WTC11 (cell line): Measurements from ENCODE around the gene CA10. TPM values are rescaled to one million over a fixed set of nuclear protein-coding genes. Genes with fewer than 3 reads are reported as not detected.

Experiments
- ATAC-seq: fragments of 200-7000 bp; cut with Tn5 transposase; 2 replicates; pipeline ENCODE4 v1.10.0; 2021; ENCODE audit warnings: mild to moderate bottlenecking, moderate library complexity
- CTCF ChIA-PET: fragments of 300-600 bp; sonication (Branson Sonifier 250); formaldehyde crosslinking; loops from one replicate; lab custom pipeline; 2021; ENCODE audit warnings: antibody characterized with exemption; lab: Charles Lee
- POLR2A ChIA-PET: fragments of 350-600 bp; sonication (Branson Sonifier 250); formaldehyde crosslinking; loops from one replicate; lab custom pipeline; 2021; ENCODE audit warnings: antibody characterized with exemption; lab: Charles Lee
- DNase-seq: peaks from one replicate; pipeline ENCODE4 v3.0.0; 2021; ENCODE audit warnings: low spot score
- H3K27ac Mint-ChIP-seq: 2 replicates; pipeline ENCODE4 v1.8.0; 2021; ENCODE audit warnings: mixed read lengths
- H3K27me3 Mint-ChIP-seq: 2 replicates; pipeline ENCODE4 v1.8.0; 2021; ENCODE audit warnings: low read depth, mild to moderate bottlenecking, moderate library complexity, mixed read lengths
- H3K36me3 Mint-ChIP-seq: 2 replicates; pipeline ENCODE4 v1.8.0; 2021; ENCODE audit warnings: mixed read lengths
- H3K4me1 Mint-ChIP-seq: 2 replicates; pipeline ENCODE4 v1.8.0; 2022; ENCODE audit warnings: mixed read lengths
- H3K4me3 Mint-ChIP-seq: 2 replicates; pipeline ENCODE4 v1.8.0; 2021; ENCODE audit warnings: mild to moderate bottlenecking, moderate library complexity, mixed read lengths
- H3K9me3 Mint-ChIP-seq: 2 replicates; pipeline ENCODE4 v1.8.0; 2021; ENCODE audit warnings: mixed read lengths
- CREM ChIP-seq: sonication (generic); formaldehyde crosslinking; IDR thresholded peaks from 2 replicates; pipeline ENCODE4 v1.8.1; 2022; ENCODE audit warnings: mild to moderate bottlenecking, missing genetic modification reagents, moderate library complexity
- ELF4 ChIP-seq: sonication (generic); formaldehyde crosslinking; IDR thresholded peaks from 2 replicates; pipeline ENCODE4 v1.8.1; 2022; ENCODE audit warnings: low read depth, mild to moderate bottlenecking, moderate library complexity, missing genetic modification reagents
- EMX1 ChIP-seq: fragments of 250-450 bp; sonication (Bioruptor Pico); IDR thresholded peaks from 2 replicates; pipeline ENCODE4 v1.8.0; 2021; ENCODE audit warnings: mild to moderate bottlenecking
- FOXK1 ChIP-seq: sonication (generic); formaldehyde crosslinking; IDR thresholded peaks from 2 replicates; pipeline ENCODE4 v1.8.0; 2022; ENCODE audit warnings: mild to moderate bottlenecking, moderate library complexity, missing genetic modification reagents
- FOXP1 ChIP-seq: sonication (generic); formaldehyde crosslinking; IDR thresholded peaks from 2 replicates; pipeline ENCODE4 v1.8.0; 2022; ENCODE audit warnings: missing genetic modification reagents, mild to moderate bottlenecking, moderate library complexity, borderline replicate concordance
- GRHL2 ChIP-seq: fragments of 250-450 bp; sonication (Bioruptor Pico); IDR thresholded peaks from 2 replicates; pipeline ENCODE4 v1.8.0; 2022; ENCODE audit warnings: mild to moderate bottlenecking, moderate library complexity; ENCODE audit not compliant: insufficient replicate concordance, severe bottlenecking
- IRF2 ChIP-seq: sonication (generic); formaldehyde crosslinking; IDR thresholded peaks from 2 replicates; pipeline ENCODE4 v1.8.0; 2022; ENCODE audit warnings: low read depth, missing genetic modification reagents, borderline replicate concordance
- JUN ChIP-seq: sonication (generic); formaldehyde crosslinking; IDR thresholded peaks from 2 replicates; pipeline ENCODE4 v1.8.0; 2023; ENCODE audit warnings: mild to moderate bottlenecking, missing genetic modification reagents
- RORB ChIP-seq: fragments of 250-450 bp; sonication (Bioruptor Pico); IDR thresholded peaks from 2 replicates; pipeline ENCODE4 v1.9.0; 2021; ENCODE audit warnings: mild to moderate bottlenecking
- TEAD4 ChIP-seq: sonication (generic); formaldehyde crosslinking; IDR thresholded peaks from 2 replicates; pipeline ENCODE4 v1.8.0; 2022; ENCODE audit warnings: mild to moderate bottlenecking, missing genetic modification reagents
- ZNF121 ChIP-seq: sonication (generic); formaldehyde crosslinking; IDR thresholded peaks from 2 replicates; pipeline ENCODE4 v1.8.0; 2023; ENCODE audit warnings: missing genetic modification reagents
- ZNF263 ChIP-seq: sonication (generic); formaldehyde crosslinking; IDR thresholded peaks from 2 replicates; pipeline ENCODE4 v1.8.1; 2022; ENCODE audit warnings: low read depth, mild to moderate bottlenecking, moderate library complexity, missing genetic modification reagents
- ZNF423 ChIP-seq: fragments of 250-450 bp; sonication (Bioruptor Pico); IDR thresholded peaks from 2 replicates; pipeline ENCODE4 v2.1.2; 2022; ENCODE audit warnings: mild to moderate bottlenecking, moderate library complexity
- total RNA-seq: library from RNA; stranded (reverse); gene quantifications from 3 replicates; pipeline ENCODE4 v1.2.3, GENCODE V29; 2021
- TF ChIP-seq, protein P1 (sequence below): sonication (generic); formaldehyde crosslinking; IDR thresholded peaks from 2 replicates; pipeline ENCODE4 v1.8.1; 2023; ENCODE audit warnings: mild to moderate bottlenecking, missing genetic modification reagents, moderate library complexity
- TF ChIP-seq, protein P2 (sequence below): sonication (generic); formaldehyde crosslinking; conservative IDR thresholded peaks from 2 replicates; pipeline ENCODE4 v1.8.1; 2022; ENCODE audit warnings: mild to moderate bottlenecking, missing genetic modification reagents
- TF ChIP-seq, protein P3 (sequence below): sonication (generic); formaldehyde crosslinking; IDR thresholded peaks from 2 replicates; pipeline ENCODE4 v1.8.0; 2022; ENCODE audit warnings: mild to moderate bottlenecking, missing genetic modification reagents
- TF ChIP-seq, protein P4 (sequence below): sonication (generic); formaldehyde crosslinking; IDR thresholded peaks from 2 replicates; pipeline ENCODE4 v1.8.1; 2023; ENCODE audit warnings: mild to moderate bottlenecking, missing genetic modification reagents, borderline replicate concordance
- TF ChIP-seq, protein P5 (sequence below): sonication (generic); formaldehyde crosslinking; IDR thresholded peaks from 2 replicates; pipeline ENCODE4 v1.8.0; 2022; ENCODE audit warnings: mild to moderate bottlenecking, missing genetic modification reagents

The CA10 gene
- total RNA-seq, 1 experiment from 2014 or later: 0.90 TPM

DNA sequence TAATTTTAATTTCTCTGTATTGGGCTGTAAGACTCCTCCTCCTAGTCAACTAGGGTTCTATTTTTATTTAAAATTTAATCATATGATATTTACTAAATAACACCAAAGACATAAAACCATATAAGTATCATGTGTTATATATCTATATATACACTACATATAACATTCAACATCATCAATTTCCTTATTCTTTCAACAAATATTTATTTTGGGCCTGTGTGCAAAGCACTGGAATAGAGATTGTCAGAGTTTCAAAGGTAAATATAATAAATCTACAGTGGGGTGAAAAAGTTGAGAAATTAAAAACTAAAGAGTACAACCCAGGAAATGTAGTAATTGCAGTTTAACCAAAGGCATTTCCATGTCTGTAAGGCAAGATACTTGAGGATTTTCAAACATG, 364.0 kb downstream of the CA10 start:
- ChIA-PET POLR2A (no interaction called here), CTCF (interaction anchor here (1.3 kb wide), 1 partner anchor 307 kb away, joined by 3 read pairs; no protein-coding TSS in a partner anchor)
- DNase-seq: no peak
- Mint-ChIP-seq H3K4me3 (no peak overlapping the region), H3K27me3 (no peaks in the 10 kb centered on the region; the same call in 1 of the 2 replicates), H3K36me3 (peaks cover 28% of the 10 kb centered on the region), H3K27ac (no peak overlapping the region), H3K4me1 (no peaks in the 10 kb centered on the region), H3K9me3 (peaks cover 61% of the 10 kb centered on the region)
- no peak for TF ChIP-seq ZNF263 (CRISPR knock-in tag)
- TF ChIP-seq, protein P1, sequence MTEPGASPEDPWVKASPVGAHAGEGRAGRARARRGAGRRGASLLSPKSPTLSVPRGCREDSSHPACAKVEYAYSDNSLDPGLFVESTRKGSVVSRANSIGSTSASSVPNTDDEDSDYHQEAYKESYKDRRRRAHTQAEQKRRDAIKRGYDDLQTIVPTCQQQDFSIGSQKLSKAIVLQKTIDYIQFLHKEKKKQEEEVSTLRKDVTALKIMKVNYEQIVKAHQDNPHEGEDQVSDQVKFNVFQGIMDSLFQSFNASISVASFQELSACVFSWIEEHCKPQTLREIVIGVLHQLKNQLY: no peak
- no peak for TF ChIP-seq TEAD4 (CRISPR knock-in tag)
- TF ChIP-seq, protein P2, sequence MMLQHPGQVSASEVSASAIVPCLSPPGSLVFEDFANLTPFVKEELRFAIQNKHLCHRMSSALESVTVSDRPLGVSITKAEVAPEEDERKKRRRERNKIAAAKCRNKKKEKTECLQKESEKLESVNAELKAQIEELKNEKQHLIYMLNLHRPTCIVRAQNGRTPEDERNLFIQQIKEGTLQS (CRISPR knock-in tag): no peak
- ATAC-seq: no peak

DNA sequence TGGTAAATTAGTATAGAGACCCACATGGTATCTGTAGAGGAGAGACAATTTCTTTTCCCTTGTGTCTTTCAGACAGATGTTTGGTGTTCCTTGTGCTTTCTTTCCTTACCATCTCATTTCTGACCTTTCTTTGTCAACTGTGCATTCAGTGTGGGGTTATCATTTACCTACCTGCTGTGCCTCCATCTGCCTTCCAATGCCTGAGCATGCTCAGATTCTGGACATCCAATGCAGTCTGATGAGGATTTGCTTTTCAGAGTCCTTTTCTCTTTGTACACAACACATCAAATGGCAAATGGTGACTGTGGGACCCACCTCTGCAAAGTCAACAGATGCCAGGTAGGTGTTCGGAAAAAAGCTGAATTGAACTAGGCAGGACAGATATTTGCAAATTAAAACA, 364.8 kb downstream of the CA10 start:
- Mint-ChIP-seq H3K27me3 (no peaks in the 10 kb centered on the region; the same call in 1 of the 2 replicates), H3K9me3 (peaks cover 61% of the 10 kb centered on the region), H3K27ac (no peak overlapping the region), H3K4me3 (no peak overlapping the region), H3K36me3 (peaks cover 30% of the 10 kb centered on the region), H3K4me1 (no peaks in the 10 kb centered on the region)
- TF ChIP-seq EMX1 (CRISPR knock-in tag) (no peak), JUN (CRISPR knock-in tag) (no peak), RORB (CRISPR knock-in tag) (no peak), ELF4 (CRISPR knock-in tag) (no peak), FOXK1 (no peak), CREM (CRISPR knock-in tag) (no peak), IRF2 (CRISPR knock-in tag) (no peak), ZNF121 (CRISPR knock-in tag) (no peak), ZNF423 (CRISPR knock-in tag) (no peak), FOXP1 (CRISPR knock-in tag) (no peak), GRHL2 (CRISPR knock-in tag) (no peak)
- TF ChIP-seq, protein P3, sequence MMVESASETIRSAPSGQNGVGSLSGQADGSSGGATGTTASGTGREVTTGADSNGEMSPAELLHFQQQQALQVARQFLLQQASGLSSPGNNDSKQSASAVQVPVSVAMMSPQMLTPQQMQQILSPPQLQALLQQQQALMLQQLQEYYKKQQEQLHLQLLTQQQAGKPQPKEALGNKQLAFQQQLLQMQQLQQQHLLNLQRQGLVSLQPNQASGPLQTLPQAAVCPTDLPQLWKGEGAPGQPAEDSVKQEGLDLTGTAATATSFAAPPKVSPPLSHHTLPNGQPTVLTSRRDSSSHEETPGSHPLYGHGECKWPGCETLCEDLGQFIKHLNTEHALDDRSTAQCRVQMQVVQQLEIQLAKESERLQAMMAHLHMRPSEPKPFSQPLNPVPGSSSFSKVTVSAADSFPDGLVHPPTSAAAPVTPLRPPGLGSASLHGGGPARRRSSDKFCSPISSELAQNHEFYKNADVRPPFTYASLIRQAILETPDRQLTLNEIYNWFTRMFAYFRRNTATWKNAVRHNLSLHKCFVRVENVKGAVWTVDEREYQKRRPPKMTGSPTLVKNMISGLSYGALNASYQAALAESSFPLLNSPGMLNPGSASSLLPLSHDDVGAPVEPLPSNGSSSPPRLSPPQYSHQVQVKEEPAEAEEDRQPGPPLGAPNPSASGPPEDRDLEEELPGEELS: no peak
- TF ChIP-seq, protein P4, sequence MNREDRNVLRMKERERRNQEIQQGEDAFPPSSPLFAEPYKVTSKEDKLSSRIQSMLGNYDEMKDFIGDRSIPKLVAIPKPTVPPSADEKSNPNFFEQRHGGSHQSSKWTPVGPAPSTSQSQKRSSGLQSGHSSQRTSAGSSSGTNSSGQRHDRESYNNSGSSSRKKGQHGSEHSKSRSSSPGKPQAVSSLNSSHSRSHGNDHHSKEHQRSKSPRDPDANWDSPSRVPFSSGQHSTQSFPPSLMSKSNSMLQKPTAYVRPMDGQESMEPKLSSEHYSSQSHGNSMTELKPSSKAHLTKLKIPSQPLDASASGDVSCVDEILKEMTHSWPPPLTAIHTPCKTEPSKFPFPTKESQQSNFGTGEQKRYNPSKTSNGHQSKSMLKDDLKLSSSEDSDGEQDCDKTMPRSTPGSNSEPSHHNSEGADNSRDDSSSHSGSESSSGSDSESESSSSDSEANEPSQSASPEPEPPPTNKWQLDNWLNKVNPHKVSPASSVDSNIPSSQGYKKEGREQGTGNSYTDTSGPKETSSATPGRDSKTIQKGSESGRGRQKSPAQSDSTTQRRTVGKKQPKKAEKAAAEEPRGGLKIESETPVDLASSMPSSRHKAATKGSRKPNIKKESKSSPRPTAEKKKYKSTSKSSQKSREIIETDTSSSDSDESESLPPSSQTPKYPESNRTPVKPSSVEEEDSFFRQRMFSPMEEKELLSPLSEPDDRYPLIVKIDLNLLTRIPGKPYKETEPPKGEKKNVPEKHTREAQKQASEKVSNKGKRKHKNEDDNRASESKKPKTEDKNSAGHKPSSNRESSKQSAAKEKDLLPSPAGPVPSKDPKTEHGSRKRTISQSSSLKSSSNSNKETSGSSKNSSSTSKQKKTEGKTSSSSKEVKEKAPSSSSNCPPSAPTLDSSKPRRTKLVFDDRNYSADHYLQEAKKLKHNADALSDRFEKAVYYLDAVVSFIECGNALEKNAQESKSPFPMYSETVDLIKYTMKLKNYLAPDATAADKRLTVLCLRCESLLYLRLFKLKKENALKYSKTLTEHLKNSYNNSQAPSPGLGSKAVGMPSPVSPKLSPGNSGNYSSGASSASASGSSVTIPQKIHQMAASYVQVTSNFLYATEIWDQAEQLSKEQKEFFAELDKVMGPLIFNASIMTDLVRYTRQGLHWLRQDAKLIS (CRISPR knock-in tag): no peak
- TF ChIP-seq, protein P5, sequence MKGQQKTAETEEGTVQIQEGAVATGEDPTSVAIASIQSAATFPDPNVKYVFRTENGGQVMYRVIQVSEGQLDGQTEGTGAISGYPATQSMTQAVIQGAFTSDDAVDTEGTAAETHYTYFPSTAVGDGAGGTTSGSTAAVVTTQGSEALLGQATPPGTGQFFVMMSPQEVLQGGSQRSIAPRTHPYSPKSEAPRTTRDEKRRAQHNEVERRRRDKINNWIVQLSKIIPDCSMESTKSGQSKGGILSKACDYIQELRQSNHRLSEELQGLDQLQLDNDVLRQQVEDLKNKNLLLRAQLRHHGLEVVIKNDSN (CRISPR knock-in tag): no peak
- ATAC-seq (no peak), DNase-seq (no peak)
- ChIA-PET POLR2A (no interaction called here), CTCF (interaction anchor here (1.3 kb wide), 1 partner anchor 306 kb away, joined by 3 read pairs; no protein-coding TSS in a partner anchor)
